ENCODE data around the gene FKBP5. TPM values are rescaled to one million over a fixed set of nuclear protein-coding genes. Genes with fewer than 3 reads are reported as not detected.
A peak's percentile ranks its signal among the peaks of the same experiment; 100 is the strongest.

Gene FKBP5
- total and polyA plus RNA-seq, 2 of the 4 experiments (the other 2 are of a cell fraction) = 6.8 to 7.0 TPM

DNA sequence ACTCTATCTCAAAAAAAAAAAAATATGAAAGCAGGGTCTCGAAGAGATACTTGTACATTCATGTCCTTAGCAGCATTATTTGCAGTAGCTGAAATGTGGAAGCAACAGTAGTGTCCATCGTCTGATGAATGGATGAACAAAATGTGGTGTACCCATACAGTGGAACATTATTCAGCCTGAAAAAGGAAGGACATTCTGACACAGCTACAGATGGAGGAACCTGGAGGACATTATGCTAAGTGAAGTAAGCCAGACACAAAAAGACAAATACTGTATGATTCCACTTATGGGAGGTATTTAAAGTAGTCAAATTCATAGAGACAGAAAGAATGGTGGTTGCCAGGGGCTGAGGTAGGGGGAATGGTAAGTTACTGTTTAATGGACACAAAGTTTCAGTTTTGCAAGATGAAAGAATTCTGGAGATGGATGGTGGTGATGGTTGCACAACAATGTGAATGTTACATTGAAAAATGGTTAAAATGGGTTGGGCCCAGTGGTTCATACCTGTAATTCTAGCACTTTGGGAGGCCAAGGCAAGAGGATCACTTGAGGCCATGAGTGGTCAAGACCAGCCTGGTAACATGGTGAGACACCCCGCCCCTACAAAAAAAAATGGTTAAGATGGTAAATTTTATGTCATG is 164.2 kb downstream of the FKBP5 start:
- CTCF ChIA-PET = interaction anchor here (1.5 kb wide), 1 partner anchor 212 kb away, joined by 5 read pairs; the partner anchor contains the start of gene ARMC12

More for the DNA sequence above, 164.2 kb downstream of the FKBP5 start:
- intact Hi-C loops (cut with micrococcal nuclease) = loop anchor here (5.0 kb wide), 2 partner anchors 58 to 573 kb away; no protein-coding TSS in a partner anchor
- Histone ChIP-seq H3K9me3 (ENCODE audit: control insufficient read depth, insufficient read depth, low read length) (no peaks in the 10 kb centered on the region), H3K9me1 (ENCODE audit: insufficient read depth, low read length) (no peaks in the 10 kb centered on the region), H2BK5ac (ENCODE audit: low read depth, low read length, poor library complexity, severe bottlenecking) (no peak overlapping the region), H3K36me3 (ENCODE audit: control insufficient read depth, insufficient read depth, low read length) (no peaks in the 10 kb centered on the region), H2BK15ac (ENCODE audit: low read depth, low read length) (no peak overlapping the region), H3K4me2 (ENCODE audit: low read depth, low read length) (no peak overlapping the region), H3K4me1 (ENCODE audit: control insufficient read depth, insufficient read depth, low read length) (no peaks in the 10 kb centered on the region), H2AK5ac (ENCODE audit: low read depth, low read length) (no peak overlapping the region), H2BK20ac (ENCODE audit: low read depth, low read length) (no peak overlapping the region), H2AK9ac (replicated peaks; ENCODE audit: low read depth, low read length, poor library complexity) (no peak overlapping the region), H4K5ac (ENCODE audit: low read depth, low read length) (no peak overlapping the region), H3K4me3 (ENCODE audit: insufficient read depth, low read depth, low read length) (no peak overlapping the region), H3K23ac (ENCODE audit: low read depth, low read length) (no peak overlapping the region), H3K9ac (ENCODE audit: low read depth, low read length) (no peak overlapping the region), H3K14ac (replicated peaks; ENCODE audit: low read depth, low read length) (no peak overlapping the region), H4K8ac (ENCODE audit: low read depth in 2 of 2, low read length in 2 of 2) (no peak overlapping the region), H4K20me1 (ENCODE audit: insufficient read depth, low read length) (no peaks in the 10 kb centered on the region), H3K4ac (ENCODE audit: low read depth, low read length) (no peak overlapping the region), H3K18ac (ENCODE audit: low read depth, low read length) (no peak overlapping the region), H2BK120ac (ENCODE audit: low read depth, low read length) (no peak overlapping the region), H2AFZ (replicated peaks; ENCODE audit: low read length, poor library complexity) (no peak overlapping the region), H3K56ac (ENCODE audit: extremely low read depth, insufficient read depth, low read length) (no peak overlapping the region), H3K27ac (ENCODE audit: insufficient read depth, low read length) (no peak overlapping the region), H3K27me3 (ENCODE audit: control insufficient read depth, insufficient read depth, low read length) (peaks cover 15% of the 10 kb centered on the region), H4K91ac (ENCODE audit: insufficient read depth, low read depth, low read length) (no peak overlapping the region), H3K79me1 (ENCODE audit: low read depth in 1 of 2, low read length in 2 of 2) (no peaks in the 10 kb centered on the region)
- POLR2A ChIA-PET (ENCODE audit: unreplicated experiment) = no interaction called here
- no peak for DNase-seq
- dilution Hi-C loops (cut with HindIII; ENCODE audit: low sequenced_read_pairs, unreplicated experiment) = no loop called here
- BruUV-seq (replicated peaks) = no TSS peak
- TF ChIP-seq CEBPB (IDR thresholded peaks at IDR 0.05; ENCODE audit: low read depth, low read length) (peak; percentile 39; the same call in 1 of the 2 replicates), CTCF (conservative IDR thresholded peaks at IDR 0.05; ENCODE audit: low read depth, low read length) (no peak)
- in situ Hi-C loops (cut with MboI; ENCODE audit: low sequenced_read_pairs) = loop anchor here (5.0 to 25.0 kb wide), 3 partner anchors 43 to 438 kb away; partner anchors contain the start of gene ARMC12
- no CpG with 5 or more reads among the region's 3 CpGs for WGBS, 2 experiments (ENCODE audit: extremely low coverage in 2 of 2, insufficient read length in 1 of 2)
- ATAC-seq (ENCODE audit: low read depth) = no peak

Small RNA genes within 50 kb of the gene (microRNA-seq; reads per million reads assigned to microRNA genes)
- gene MIR5690 (ENCODE audit: insufficient read depth in 1 of 2, insufficient read length in 1 of 2, unreplicated experiment in 1 of 2) (0 reads per million in 2 experiments), gene RF00561 (ENCODE audit: insufficient read depth, insufficient read length) (not detected)

Small RNA genes within 50 kb of the gene (small RNA-seq; reads per million reads assigned to genes)
- gene MIR5690 (0 to 8.0 (median 2.4) reads per million in 5 experiments), gene RF00561 (0 reads per million in 5 experiments)

Other genes starting within 250 kb of the FKBP5 start
- 7.5 and 9.1 TPM in 2 replicates for gene FANCE, start 236.6 kb downstream of the FKBP5 start, total RNA-seq (2012; rRNA removed)
- gene FANCE, start 236.6 kb downstream of the FKBP5 start, polyA plus RNA-seq (2012; rRNA removed) = 6.8 and 7.1 TPM in 2 replicates
- gene RPL10A, start 220.5 kb downstream of the FKBP5 start, total RNA-seq (2012; rRNA removed) = 1,746 and 2,310 TPM in 2 replicates
- 3,153 and 3,261 TPM in 2 replicates for gene RPL10A, start 220.5 kb downstream of the FKBP5 start, polyA plus RNA-seq (2012; rRNA removed)
- gene TEAD3, start 191.8 kb downstream of the FKBP5 start, total RNA-seq (2012; rRNA removed) = 5.0 and 5.2 TPM in 2 replicates
- 25.0 and 28.0 TPM in 2 replicates for gene TEAD3, start 191.8 kb downstream of the FKBP5 start, polyA plus RNA-seq (2012; rRNA removed)
- not detected in 2 replicates for gene TULP1, start 176.0 kb downstream of the FKBP5 start, total RNA-seq (2012; rRNA removed)
- gene TULP1, start 176.0 kb downstream of the FKBP5 start, polyA plus RNA-seq (2012; rRNA removed) = not detected in 2 replicates
- 0.18 and 0.28 TPM in 2 replicates for gene ARMC12, start 48.1 kb upstream of the FKBP5 start, total RNA-seq (2012; rRNA removed)
- gene ARMC12, start 48.1 kb upstream of the FKBP5 start, polyA plus RNA-seq (2012; rRNA removed) = 0.56 and 0.74 TPM in 2 replicates
- gene CLPSL2, start 87.7 kb upstream of the FKBP5 start, total RNA-seq (2012; rRNA removed) = not detected in 2 replicates
- not detected in 2 replicates for gene CLPSL2, start 87.7 kb upstream of the FKBP5 start, polyA plus RNA-seq (2012; rRNA removed)
- gene CLPSL1, start 92.1 kb upstream of the FKBP5 start, total RNA-seq (2012; rRNA removed) = not detected in 2 replicates
- not detected in 2 replicates for gene CLPSL1, start 92.1 kb upstream of the FKBP5 start, polyA plus RNA-seq (2012; rRNA removed)
- not detected in 2 replicates for gene CLPS, start 108.4 kb upstream of the FKBP5 start, total RNA-seq (2012; rRNA removed)
- gene CLPS, start 108.4 kb upstream of the FKBP5 start, polyA plus RNA-seq (2012; rRNA removed) = not detected in 2 replicates
- gene LHFPL5, start 116.4 kb upstream of the FKBP5 start, total RNA-seq (2012; rRNA removed) = not detected in 2 replicates
- not detected in 2 replicates for gene LHFPL5, start 116.4 kb upstream of the FKBP5 start, polyA plus RNA-seq (2012; rRNA removed)
- gene SRPK1, start 232.2 kb upstream of the FKBP5 start, total RNA-seq (2012; rRNA removed) = 44.6 and 92.8 TPM in 2 replicates
- 17.6 and 22.5 TPM in 2 replicates for gene SRPK1, start 232.2 kb upstream of the FKBP5 start, polyA plus RNA-seq (2012; rRNA removed)